Type B pancreatic cell (in vitro differentiated cells): ENCODE data around the gene PTPRT. TPM values are rescaled to one million over a fixed set of nuclear protein-coding genes. Genes with fewer than 3 reads are reported as not detected.

Source experiments
- DNase-seq: peaks from one replicate; pipeline ENCODE4 v3.0.0; 2021; ENCODE audit warnings: mixed read lengths; ENCODE audit not compliant: unreplicated experiment; ENCODE audit errors: extremely low spot score
- H3K27ac Mint-ChIP-seq: 2 replicates; pipeline ENCODE4 v1.8.0; 2021; ENCODE audit warnings: mild to moderate bottlenecking, mixed read lengths
- H3K27me3 Mint-ChIP-seq: 2 replicates; pipeline ENCODE4 v1.8.0; 2021; ENCODE audit warnings: mixed read lengths
- H3K36me3 Mint-ChIP-seq: 2 replicates; pipeline ENCODE4 v1.8.0; 2021; ENCODE audit warnings: mixed read lengths
- H3K4me1 Mint-ChIP-seq: one replicate; pipeline ENCODE4 v1.8.0; 2021; ENCODE audit warnings: mixed read lengths; ENCODE audit not compliant: unreplicated experiment
- H3K4me3 Mint-ChIP-seq: 2 replicates; pipeline ENCODE4 v1.8.0; 2021; ENCODE audit warnings: mild to moderate bottlenecking, mixed read lengths
- H3K9me3 Mint-ChIP-seq: 2 replicates; pipeline ENCODE4 v1.8.0; 2021; ENCODE audit warnings: mixed read lengths
- total RNA-seq: library from RNA; stranded (reverse); gene quantifications from 2 replicates; pipeline ENCODE4 v1.2.1, GENCODE V29; 2021; ENCODE audit warnings: low replicate concordance
- TF ChIP-seq, protein P1 (sequence below): fragments of 200-600 bp; sonication (generic); conservative IDR thresholded peaks from 2 replicates; pipeline ENCODE4 v1.5.0; 2021; ENCODE audit warnings: antibody characterized with exemption, mild to moderate bottlenecking

PTPRT gene
- total RNA-seq, 1 donor from 2014 or later, result 7.0 TPM

DNA sequence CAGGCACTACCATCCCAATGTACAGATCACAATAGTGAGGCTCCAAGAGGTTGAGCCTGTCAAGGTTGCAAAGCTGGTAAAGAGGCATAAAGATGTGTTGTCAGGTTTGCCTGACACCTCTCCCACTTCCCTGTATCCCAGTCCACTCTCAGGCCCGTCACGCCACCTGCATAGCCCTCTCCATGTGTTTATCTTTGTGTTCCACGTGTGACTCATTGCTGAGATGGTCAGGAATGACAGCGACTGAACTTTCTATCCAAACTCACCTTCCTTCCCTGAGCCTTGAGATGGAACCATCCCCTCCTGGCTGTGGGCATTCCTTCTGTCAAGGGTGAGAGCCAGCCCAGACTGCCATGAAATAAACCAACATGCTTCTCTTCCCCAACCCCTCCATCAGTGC lies 578.3 kb downstream of the PTPRT start:
- Mint-ChIP-seq H3K4me1 (peaks cover 7% of the 10 kb centered on the region), H3K27me3 (no peaks in the 10 kb centered on the region), H3K36me3 (no peaks in the 10 kb centered on the region), H3K27ac (no peak overlapping the region), H3K4me3 (no peak overlapping the region), H3K9me3 (no peaks in the 10 kb centered on the region)
- TF ChIP-seq, protein P1, sequence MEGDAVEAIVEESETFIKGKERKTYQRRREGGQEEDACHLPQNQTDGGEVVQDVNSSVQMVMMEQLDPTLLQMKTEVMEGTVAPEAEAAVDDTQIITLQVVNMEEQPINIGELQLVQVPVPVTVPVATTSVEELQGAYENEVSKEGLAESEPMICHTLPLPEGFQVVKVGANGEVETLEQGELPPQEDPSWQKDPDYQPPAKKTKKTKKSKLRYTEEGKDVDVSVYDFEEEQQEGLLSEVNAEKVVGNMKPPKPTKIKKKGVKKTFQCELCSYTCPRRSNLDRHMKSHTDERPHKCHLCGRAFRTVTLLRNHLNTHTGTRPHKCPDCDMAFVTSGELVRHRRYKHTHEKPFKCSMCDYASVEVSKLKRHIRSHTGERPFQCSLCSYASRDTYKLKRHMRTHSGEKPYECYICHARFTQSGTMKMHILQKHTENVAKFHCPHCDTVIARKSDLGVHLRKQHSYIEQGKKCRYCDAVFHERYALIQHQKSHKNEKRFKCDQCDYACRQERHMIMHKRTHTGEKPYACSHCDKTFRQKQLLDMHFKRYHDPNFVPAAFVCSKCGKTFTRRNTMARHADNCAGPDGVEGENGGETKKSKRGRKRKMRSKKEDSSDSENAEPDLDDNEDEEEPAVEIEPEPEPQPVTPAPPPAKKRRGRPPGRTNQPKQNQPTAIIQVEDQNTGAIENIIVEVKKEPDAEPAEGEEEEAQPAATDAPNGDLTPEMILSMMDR, result no peak
- DNase-seq, result peak; percentile 25

DNA sequence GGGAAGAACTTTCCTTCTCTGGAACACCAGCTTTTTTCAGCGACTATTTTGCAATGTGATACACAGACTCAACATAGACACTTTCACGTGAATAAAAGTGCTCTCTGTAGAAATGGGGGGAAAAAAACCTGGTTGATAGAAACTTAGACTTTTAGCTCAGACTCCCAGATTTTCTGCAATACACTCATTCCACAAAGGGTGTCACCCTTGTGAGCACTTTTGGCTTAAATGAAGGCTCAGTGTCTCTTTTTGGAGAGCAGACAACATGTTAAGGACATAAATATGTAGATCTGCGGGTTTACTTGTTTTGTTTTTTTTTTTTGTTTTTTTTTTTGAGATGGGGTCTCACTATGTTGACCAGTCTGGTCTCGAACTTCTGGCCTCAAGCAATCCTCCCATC lies 579.6 kb downstream of the PTPRT start:
- Mint-ChIP-seq H3K27me3 (no peaks in the 10 kb centered on the region), H3K27ac (no peak overlapping the region), H3K4me3 (no peak overlapping the region), H3K9me3 (no peaks in the 10 kb centered on the region), H3K36me3 (no peaks in the 10 kb centered on the region), H3K4me1 (peaks cover 12% of the 10 kb centered on the region)
- TF ChIP-seq, protein P1, result no peak
- DNase-seq, result no peak

- H3K9me3 Mint-ChIP-seq, result no peaks in the 10 kb centered on the region
- H3K27me3 Mint-ChIP-seq, result no peaks in the 10 kb centered on the region
- no peaks in the 10 kb centered on the region for H3K36me3 Mint-ChIP-seq
- DNase-seq, result no peak
- TF ChIP-seq, protein P1, result no peak
- H3K4me3 Mint-ChIP-seq, result no peak overlapping the region
- peaks cover 12% of the 10 kb centered on the region for H3K4me1 Mint-ChIP-seq
- H3K27ac Mint-ChIP-seq, result no peak overlapping the region
Measured at GRCh38 chr20:42609618-42610017, 580.1 kb downstream of the PTPRT start.

GRCh38 chr20:42604998-42605956 lies 584.4 kb downstream of the PTPRT start:
- H3K27me3 Mint-ChIP-seq, result no peaks in the 10 kb centered on the region
- peaks cover 7% of the 10 kb centered on the region for H3K4me1 Mint-ChIP-seq
- H3K9me3 Mint-ChIP-seq, result no peaks in the 10 kb centered on the region
- TF ChIP-seq, protein P1, result no peak
- DNase-seq, result peak; percentile 39
- no peaks in the 10 kb centered on the region for H3K36me3 Mint-ChIP-seq
- H3K4me3 Mint-ChIP-seq, result no peak overlapping the region
- no peak overlapping the region for H3K27ac Mint-ChIP-seq

GRCh38 chr20:42603655-42604054 lies 586.1 kb downstream of the PTPRT start:
- TF ChIP-seq, protein P1, result no peak
- Mint-ChIP-seq H3K4me3 (no peak overlapping the region), H3K4me1 (peaks cover 4% of the 10 kb centered on the region), H3K36me3 (no peaks in the 10 kb centered on the region), H3K9me3 (no peaks in the 10 kb centered on the region), H3K27ac (no peak overlapping the region), H3K27me3 (peaks cover 3% of the 10 kb centered on the region)
- DNase-seq, result peak; percentile 2
